Left renal pelvis (tissue), 4 donors: ENCODE results near the gene DLEC1. TPM values are rescaled to one million over a fixed set of nuclear protein-coding genes. Genes with fewer than 3 reads are reported as not detected.
"Not testable (repeated sequence)": the region's sequence is repeated elsewhere in the genome, so short reads cannot be mapped to it uniquely, and the experiment has no call there.

Experiments
- DNase-seq, 4 donors: peaks; one replicate each; pipeline ENCODE4 v3.0.0-alpha.2; 2013; ENCODE audit warnings: low read depth in 4 of 4, low spot score in 3 of 4
- polyA plus RNA-seq, 4 donors: library from polyadenylated mRNA; unstranded; fragments of 120-200 nt; gene quantifications; one replicate each; pipeline ENCODE4 v1.2.1, GENCODE V29; 2013; ENCODE audit not compliant: insufficient read length in 4 of 4

The DLEC1 gene
- polyA plus RNA-seq, 4 donors = 0.75 to 1.8 (median 1.0) TPM

DNA sequence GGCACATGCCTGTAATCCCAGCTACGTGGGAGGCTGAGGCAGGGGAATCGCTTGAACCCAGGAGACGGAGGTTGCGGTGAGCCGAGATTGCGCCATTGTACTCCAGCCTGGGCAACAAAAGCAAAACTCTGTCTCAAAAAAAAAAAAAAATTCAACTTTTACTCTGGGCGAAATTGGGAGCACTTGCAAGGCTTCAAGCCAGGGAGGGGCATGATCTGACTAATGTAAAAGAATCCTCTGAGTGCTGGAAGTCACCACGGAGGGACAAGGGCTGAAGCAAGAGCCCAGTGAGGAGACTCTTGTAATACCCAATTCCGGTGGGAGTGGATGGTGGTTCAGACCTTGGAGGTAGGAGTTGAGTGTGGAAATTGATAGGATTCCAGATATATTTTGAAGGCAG lies 4.7 kb upstream of the DLEC1 start:
- DNase-seq = not testable (repeated sequence)

GRCh38 chr3:38036286-38036685 lies 2.7 kb upstream of the DLEC1 start:
- DNase-seq = no peak

DNA sequence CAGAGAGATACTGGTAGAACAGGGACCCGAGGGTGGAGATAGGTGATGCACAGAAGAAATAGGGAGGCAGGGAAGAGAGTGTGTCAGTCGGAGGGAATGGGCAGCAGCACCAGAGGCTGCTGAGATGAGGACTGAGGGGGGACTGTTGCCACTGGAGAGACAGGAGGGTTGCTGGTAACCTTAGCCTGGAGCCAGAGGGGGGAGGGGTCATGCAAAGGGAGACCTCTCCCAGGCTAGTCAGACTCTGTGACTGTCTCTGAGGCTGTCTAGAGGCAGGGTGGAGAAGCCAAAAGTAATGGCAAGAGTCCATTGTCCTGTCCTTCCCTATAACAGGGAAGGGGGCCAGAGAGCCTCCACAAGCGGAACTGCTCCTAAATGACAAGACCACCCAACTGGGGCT lies 2.1 kb upstream of the DLEC1 start:
- DNase-seq = no peak

DNA sequence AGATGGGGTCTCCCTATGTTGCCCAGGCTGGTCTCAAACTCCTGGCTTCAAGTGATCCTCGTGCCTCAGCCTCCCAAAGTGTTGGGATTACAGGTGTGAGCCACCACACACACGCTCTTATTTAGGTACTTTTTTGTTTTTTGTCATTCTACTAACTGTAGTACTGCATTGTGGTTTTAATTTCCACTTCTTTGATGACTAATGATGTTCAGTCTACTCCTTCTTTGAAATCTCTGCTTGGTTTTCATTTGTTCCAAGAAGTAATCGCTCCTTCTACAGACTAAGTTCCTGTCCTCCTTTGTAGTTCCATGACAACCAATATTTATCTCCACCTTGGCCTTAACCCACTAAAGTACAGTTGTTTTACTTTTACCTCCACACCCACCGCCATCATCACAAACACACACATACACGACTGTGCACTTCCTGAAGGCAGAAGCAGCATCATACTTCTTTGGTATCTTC lies 529 bp upstream of the DLEC1 start:
- DNase-seq = no peak

DNA sequence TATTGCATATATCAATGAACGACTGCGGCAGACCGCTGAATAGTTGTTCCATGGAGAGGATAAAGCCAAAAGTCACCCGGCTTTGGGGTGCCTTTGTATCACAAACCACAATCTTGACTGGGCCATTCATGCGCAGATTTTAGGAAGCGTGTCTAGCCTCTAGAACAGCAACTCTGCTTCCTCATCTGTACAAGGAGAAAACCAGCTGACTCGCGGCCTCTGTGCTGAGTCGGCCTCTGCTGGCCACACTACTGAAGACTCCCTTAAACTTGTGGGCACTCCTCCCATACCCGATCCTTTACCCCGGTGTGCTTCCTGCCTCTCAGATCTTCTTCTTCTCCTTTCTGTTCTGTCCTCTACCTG lies 872 bp downstream of the DLEC1 start:
- no peak for DNase-seq

GRCh38 chr3:38040401-38040800 lies 1.4 kb downstream of the DLEC1 start:
- DNase-seq = no peak

DNA sequence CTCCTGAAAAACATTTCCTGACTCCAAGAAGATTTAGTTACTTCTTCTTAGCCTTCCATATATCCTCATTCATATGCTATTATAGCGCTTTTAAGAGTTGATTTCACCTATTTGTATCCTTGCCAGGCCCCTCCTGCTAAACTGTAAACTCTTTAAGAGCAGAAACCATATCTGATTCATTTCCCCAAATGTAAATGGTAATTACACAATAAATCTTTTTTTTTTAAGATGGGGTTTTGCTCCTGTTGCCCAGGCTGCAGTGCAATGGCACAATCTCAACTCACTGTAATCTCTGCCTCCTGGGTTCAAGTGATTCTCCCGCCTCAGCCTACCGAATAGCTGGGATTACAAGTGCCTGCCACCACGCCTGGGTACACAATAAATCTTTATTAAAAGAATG lies 4.5 kb downstream of the DLEC1 start:
- DNase-seq = no peak

DNA sequence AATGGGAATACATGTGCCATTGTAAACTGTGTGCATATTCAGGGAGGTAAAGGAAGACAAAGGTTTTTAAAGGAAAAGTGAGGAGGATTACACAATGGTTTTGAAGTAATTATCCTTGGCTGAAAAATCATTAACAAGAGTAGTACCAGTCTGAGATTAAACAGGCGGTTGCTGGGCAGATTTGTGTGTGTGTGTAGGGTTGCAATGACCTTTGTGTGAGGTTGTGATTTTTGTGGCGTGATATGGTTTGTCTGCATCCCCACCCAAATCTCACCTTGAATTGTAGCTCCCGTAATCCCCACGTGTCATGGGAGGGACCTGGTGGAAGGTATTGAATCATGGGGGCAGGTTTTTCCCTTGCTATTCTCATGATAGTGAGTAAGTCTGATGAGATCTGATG lies 7.0 kb downstream of the DLEC1 start:
- DNase-seq = no peak

- DNase-seq = no peak
Observed at GRCh38 chr3:38046821-38047220, 7.8 kb downstream of the DLEC1 start.

- DNase-seq = no peak
Observed at GRCh38 chr3:38047896-38048295, 8.9 kb downstream of the DLEC1 start.

DNA sequence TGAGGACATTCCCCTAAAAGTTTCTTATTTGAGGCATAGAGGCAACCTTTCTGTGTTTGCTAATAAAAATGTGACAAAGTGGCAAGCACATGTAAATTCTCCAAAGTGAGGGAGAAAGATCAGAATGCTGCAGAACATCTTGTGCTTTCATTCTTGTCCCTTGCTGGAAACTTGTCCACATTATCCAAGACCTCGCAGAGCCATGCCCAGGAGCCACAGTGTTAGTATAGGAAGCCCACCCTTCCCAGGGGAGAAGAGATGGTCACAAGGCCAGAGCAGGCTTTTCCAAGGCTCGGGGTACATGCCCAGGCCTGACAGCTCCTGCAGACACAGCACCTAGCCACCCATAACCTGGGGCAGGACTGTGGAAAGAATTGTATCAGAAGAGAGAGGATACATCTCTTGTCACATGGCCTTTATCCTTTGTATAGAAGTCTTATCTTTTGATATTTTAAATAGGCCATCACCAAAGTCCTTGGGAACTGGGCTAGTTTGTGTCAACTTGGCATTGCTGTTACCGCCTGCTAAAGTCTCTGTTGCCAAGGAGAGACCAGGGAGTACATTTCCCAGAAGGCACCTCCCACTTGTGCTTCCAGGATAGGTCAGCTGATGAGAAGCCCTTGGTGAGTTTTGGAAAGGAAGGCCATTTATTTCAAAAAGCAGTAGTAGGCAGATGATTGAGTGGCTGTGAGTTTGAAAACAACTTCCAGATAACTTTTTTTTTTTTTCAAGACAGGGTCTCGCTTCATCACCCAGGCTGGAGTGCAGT lies 10.5 kb downstream of the DLEC1 start:
- DNase-seq = no peak

- no peak for DNase-seq
Observed at GRCh38 chr3:38051131-38051530, 12.1 kb downstream of the DLEC1 start.

- DNase-seq = not testable (repeated sequence)
Observed at GRCh38 chr3:38053286-38053685, 14.3 kb downstream of the DLEC1 start.

DNA sequence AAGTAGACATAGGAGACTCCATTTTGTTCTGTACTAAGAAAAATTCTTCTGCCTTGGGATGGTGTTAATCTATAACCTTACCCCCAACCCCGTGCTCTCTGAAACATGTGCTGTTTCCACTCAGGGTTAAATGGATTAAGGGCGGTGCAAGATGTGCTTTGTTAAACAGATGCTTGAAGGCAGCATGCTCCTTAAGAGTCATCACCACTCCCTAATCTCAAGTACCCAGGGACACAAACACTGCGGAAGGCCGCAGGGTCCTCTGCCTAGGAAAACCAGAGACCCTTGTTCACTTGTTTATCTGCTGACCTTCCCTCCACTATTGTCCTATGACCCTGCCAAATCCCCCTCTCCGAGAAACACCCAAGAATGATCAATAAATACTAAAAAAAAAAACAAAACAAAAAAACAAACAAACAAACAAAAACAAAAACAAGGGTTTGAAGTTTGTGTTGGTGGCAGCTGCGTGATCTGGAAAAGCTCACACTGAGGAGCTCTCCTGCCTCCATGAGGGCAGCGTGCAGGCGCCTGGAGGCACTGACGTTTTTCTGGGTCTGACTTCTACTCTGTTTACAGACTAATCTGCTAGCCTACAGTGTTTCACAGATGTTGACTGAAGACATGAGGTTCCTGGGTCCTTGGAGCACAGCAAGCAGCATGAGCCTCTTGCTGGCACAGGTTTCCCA lies 14.9 kb downstream of the DLEC1 start:
- DNase-seq = not testable (repeated sequence)

- no peak for DNase-seq
Observed at GRCh38 chr3:38054499-38055001, 15.5 kb downstream of the DLEC1 start.

DNA sequence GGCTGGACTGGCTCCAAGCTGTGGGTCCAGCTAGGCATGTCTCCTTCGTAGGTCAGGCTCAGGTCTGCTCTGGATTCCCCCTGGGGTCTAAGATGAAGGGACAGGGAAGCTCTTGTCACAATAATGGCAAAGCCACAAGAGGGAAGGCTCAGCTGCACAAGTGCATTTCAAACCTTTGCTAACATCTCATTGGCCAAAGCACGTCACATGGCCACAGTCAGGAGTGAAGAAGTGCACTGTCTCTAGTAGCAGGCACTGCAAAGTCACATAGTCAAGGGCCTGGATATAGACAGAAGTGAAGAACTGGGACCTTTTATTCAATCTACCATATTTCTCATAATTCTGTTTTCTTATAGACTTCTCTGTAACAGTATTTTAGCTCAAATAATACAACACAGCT lies 20.1 kb downstream of the DLEC1 start:
- no peak for DNase-seq

GRCh38 chr3:38059591-38059990 lies 20.6 kb downstream of the DLEC1 start:
- DNase-seq = no peak

- no peak for DNase-seq
Observed at GRCh38 chr3:38062809-38063208, 23.8 kb downstream of the DLEC1 start.

DNA sequence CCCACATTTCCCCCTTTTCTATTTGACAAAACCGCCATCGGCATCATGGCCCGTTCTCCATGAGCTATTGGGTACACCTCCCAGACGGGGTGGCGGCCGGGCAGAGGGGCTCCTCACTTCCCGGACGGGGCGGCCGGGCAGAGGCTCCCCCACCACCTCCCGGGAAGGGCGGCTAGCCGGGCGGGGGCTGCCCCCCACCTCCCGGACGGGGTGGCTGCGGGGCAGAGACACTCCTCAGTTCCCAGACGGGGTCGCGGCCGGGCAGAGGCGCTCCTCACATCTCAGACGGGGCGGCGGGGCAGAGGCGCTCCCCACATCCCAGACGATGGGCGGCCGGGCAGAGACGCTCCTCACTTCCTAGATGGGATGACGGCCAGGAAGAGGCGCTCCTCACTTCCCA lies 25.4 kb downstream of the DLEC1 start:
- not testable (repeated sequence) for DNase-seq

- DNase-seq = no peak
Observed at GRCh38 chr3:38067508-38068233, 28.7 kb downstream of the DLEC1 start.

GRCh38 chr3:38070013-38070412 lies 31.0 kb downstream of the DLEC1 start:
- DNase-seq = no peak
